RWPE2 (cell line): ENCODE measurements around the gene DDA1.
A peak's percentile ranks its signal among the peaks of the same experiment; 100 is the strongest.

ENCODE experiments used
- ATAC-seq: fragments of 200-7000 bp; cut with Tn5 transposase; 3 replicates; pipeline ENCODE4 v1.9.1; 2021; ENCODE audit warnings: low read depth
- DNase-seq: peaks from one replicate; pipeline ENCODE4 v3.0.0-alpha.2; 2020; ENCODE audit warnings: low spot score
- H3K27ac ChIP-seq: fragments of 450-650 bp; 2 replicates; pipeline ENCODE4 v1.5.1; 2017; ENCODE audit warnings: mild to moderate bottlenecking; ENCODE audit not compliant: poor library complexity, severe bottlenecking
- H3K27me3 ChIP-seq: fragments of 250-450 bp; sonication (Bioruptor Pico); 2 replicates; pipeline ENCODE4 v1.5.1; 2021; ENCODE audit warnings: mild to moderate bottlenecking, moderate library complexity; ENCODE audit not compliant: insufficient read depth, poor library complexity, severe bottlenecking
- H3K36me3 ChIP-seq: fragments of 250-450 bp; sonication (Bioruptor Pico); 2 replicates; pipeline ENCODE4 v1.5.1; 2020; ENCODE audit warnings: low read depth, mild to moderate bottlenecking, moderate library complexity
- H3K4me1 ChIP-seq: fragments of 250-450 bp; sonication (Bioruptor Pico); 2 replicates; pipeline ENCODE4 v1.5.1; 2021; ENCODE audit warnings: mild to moderate bottlenecking, moderate library complexity; ENCODE audit not compliant: insufficient read depth, poor library complexity, severe bottlenecking
- H3K4me3 ChIP-seq: fragments of 250-450 bp; sonication (Bioruptor Pico); 2 replicates; pipeline ENCODE4 v1.5.1; 2021; ENCODE audit warnings: mild to moderate bottlenecking, moderate library complexity; ENCODE audit not compliant: severe bottlenecking
- H3K9me3 ChIP-seq: fragments of 250-450 bp; sonication (Bioruptor Pico); 2 replicates; pipeline ENCODE4 v1.5.1; 2021; ENCODE audit warnings: mild to moderate bottlenecking, moderate library complexity; ENCODE audit not compliant: severe bottlenecking
- TF ChIP-seq, protein P1 (sequence below): fragments of 450-650 bp; IDR thresholded peaks from one replicate; pipeline ENCODE4 v1.5.1; 2017; ENCODE audit warnings: mild to moderate bottlenecking, moderate library complexity; ENCODE audit not compliant: poor library complexity, severe bottlenecking

The DDA1 gene

DNA sequence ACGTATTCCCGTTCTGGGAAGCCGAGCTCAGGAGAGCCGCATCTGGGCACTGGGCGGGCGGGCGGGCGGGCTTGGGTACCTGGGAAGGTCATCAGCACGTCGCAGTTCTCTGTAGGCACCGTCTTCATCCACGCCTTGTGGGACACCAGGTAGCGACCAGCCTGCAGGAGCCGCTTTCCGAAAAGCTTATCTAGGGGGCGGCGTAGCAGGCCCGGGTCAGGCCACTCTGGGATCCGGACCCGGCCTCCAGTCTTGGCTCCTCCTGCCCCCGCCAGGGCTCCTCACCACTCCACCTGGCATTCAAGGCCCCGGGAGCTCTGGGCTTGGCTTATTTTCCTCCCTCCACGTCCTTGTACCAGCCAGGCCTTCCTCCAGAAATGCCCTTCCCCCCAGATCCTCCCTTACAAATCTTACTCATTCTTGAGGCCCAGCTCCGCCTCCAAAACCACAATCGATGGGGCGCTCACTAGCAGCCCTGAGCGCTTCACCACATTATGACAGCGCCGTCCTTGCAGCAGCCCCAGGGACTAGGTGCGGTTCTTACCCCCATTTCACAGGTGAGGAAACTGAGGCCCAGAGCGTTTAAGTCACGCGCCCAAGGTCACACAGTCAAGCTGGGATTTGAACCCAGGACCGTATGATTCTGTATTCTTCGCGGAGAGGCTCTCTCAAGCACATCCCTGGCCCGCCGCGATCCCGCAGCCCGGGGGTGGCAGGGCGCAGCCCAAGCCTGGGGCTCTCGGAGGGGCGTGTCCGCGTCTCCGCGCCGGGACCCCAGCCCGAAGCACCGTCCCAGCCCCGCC, 24.4 kb downstream of the DDA1 start:
- Histone ChIP-seq H3K27ac (peak overlapping the region; percentile 57), H3K4me1 (no peaks in the 10 kb centered on the region), H3K36me3 (peaks cover 13% of the 10 kb centered on the region), H3K27me3 (no peaks in the 10 kb centered on the region), H3K4me3 (peak overlapping the region; percentile 65), H3K9me3 (no peaks in the 10 kb centered on the region)
- ATAC-seq (peak; percentile 21), DNase-seq (peak; percentile 77)
- TF ChIP-seq, protein P1, sequence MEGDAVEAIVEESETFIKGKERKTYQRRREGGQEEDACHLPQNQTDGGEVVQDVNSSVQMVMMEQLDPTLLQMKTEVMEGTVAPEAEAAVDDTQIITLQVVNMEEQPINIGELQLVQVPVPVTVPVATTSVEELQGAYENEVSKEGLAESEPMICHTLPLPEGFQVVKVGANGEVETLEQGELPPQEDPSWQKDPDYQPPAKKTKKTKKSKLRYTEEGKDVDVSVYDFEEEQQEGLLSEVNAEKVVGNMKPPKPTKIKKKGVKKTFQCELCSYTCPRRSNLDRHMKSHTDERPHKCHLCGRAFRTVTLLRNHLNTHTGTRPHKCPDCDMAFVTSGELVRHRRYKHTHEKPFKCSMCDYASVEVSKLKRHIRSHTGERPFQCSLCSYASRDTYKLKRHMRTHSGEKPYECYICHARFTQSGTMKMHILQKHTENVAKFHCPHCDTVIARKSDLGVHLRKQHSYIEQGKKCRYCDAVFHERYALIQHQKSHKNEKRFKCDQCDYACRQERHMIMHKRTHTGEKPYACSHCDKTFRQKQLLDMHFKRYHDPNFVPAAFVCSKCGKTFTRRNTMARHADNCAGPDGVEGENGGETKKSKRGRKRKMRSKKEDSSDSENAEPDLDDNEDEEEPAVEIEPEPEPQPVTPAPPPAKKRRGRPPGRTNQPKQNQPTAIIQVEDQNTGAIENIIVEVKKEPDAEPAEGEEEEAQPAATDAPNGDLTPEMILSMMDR, result no peak

DNA sequence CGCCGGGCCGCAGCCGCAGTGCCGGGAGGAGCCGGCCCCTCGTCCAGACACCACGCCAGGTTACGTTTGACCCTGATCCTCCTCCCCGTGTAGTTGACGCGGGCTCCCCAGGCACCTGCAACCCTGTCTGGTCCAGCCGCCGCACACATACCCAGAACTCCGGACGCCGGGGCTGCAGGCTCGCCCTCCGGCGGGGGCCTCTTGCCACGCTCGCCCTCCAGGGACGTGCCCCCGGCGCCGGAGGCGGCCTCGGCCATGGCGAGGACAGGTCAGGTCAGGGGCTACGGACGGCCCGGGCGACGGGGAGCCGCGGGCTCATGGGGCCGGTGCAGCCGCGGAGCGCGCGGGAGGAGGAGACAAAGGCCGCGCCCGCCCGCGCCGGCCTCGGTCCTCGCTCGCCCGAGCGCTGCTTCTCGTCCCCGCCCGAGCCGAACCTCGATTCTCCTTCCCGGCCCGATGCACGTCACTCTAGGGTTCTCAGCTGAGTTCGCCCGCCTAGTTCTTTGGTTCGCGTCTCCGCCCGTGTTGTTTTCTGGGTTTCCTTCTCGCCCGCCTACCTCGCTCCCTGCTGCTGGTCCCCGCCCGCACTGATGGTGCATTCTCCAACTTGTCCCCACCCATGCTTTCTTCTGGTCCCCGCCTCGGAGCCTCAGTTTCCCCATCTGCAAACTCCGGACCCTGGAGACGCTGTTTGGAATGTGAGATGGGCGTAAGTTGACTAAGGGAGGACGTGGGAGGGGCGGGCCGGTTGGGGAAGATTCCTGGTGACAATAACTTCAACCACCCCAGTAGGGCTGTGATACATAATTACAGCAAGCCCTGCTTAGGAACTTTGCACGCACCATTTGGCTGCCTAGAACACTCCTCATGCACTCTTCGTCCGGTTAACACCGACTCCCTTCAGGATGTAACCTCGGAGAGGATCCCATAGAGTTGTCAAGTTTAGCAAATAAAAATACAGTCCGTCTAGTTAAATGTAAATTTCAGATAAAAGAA, 25.3 kb downstream of the DDA1 start, which contains the start of gene ANO8:
Gene ANO8 (minus strand): TSS at position 442 of the 996 bp plus-strand sequence. CDS start 185 bp downstream, at position 257.
- DNase-seq (peak; percentile 97), ATAC-seq (peak; percentile 64)
- H3K36me3 ChIP-seq, result peaks cover 14% of the 10 kb centered on the region
- no peaks in the 10 kb centered on the region for H3K9me3 ChIP-seq
- peak within 1 kb of the TSS; percentile 65 for H3K4me3 ChIP-seq
- H3K27me3 ChIP-seq, result no peaks in the 10 kb centered on the region
- no peaks in the 10 kb centered on the region for H3K4me1 ChIP-seq
- peak within 1 kb of the TSS; percentile 57 for H3K27ac ChIP-seq
- TF ChIP-seq, protein P1, result no peak

DNA sequence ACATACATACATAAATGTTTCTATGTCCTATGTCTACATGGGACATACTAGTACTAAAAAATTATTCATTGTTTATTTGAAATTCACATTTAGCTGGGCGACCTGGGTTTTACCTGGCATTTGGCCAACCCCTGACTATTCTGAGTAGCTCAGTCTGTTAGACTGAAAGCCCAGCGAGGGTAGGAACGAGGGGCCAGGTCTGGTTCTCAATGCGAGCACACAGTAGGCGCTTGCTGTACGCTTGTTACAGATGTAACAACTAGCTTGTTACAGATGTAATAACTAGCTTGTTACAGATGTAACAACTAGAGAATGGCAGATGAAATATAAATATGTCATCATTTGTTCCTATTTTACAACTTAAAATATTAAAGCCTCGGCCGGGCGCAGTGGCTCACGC, 26.2 kb downstream of the DDA1 start:
- Histone ChIP-seq H3K9me3 (no peaks in the 10 kb centered on the region), H3K27ac (no peak overlapping the region), H3K4me1 (no peaks in the 10 kb centered on the region), H3K4me3 (no peak overlapping the region), H3K27me3 (no peaks in the 10 kb centered on the region), H3K36me3 (peaks cover 14% of the 10 kb centered on the region)
- TF ChIP-seq, protein P1, result no peak
- DNase-seq (no peak), ATAC-seq (no peak)

DNA sequence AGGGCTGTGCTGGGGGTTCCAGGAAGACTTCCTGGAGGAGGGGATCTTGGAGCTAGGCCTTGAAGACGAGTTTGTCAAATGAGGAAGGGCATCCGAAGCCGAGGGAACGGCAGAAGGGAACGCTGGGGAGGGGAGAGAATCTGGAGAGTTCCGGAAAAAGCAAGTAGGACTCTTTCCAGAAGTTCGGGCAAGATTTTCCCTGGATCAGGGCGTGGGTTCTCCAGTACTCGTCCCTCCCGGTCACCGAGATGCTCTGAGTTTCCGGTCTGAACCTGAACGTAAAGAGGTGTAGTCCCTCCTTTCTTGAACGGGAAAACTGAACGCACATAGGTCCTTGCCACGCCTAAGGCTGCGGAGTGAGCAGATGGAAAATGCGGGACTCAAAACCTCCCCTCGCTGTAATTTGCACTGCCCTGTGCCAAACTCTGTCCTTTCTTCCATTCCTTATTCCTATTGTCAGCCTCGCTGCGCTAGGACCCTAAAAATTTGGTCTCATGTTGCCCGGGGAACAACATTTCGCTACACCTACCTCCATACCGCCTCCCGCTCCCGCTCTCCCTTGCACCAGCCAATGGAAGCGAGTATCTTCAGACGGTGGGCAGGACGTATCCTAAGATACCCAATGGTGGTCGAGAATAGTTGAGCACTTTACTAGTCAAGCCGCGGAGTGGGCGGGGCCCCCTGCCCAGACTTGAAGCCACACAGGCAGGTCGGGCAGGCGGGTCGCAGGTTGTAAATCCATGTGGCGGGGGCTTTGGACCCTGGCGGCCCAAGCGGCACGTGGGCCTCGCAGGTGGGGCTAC, 27.7 kb downstream of the DDA1 start, which contains the start of gene GTPBP3:
Gene GTPBP3 (plus strand): TSS at position 682 of the 803 bp plus-strand sequence. CDS start 59 bp downstream, at position 741.
- H3K27ac ChIP-seq, result peak within 1 kb of the TSS; percentile 85
- TF ChIP-seq, protein P1, result no peak
- H3K4me1 ChIP-seq, result no peaks in the 10 kb centered on the region
- peaks cover 16% of the 10 kb centered on the region for H3K36me3 ChIP-seq
- no peaks in the 10 kb centered on the region for H3K9me3 ChIP-seq
- ATAC-seq, result peak; percentile 86
- peak within 1 kb of the TSS; percentile 89 for H3K4me3 ChIP-seq
- peak; percentile 98 for DNase-seq
- no peaks in the 10 kb centered on the region for H3K27me3 ChIP-seq
